DOHH2 (cell line): ENCODE data around the gene DSCAM.

ENCODE experiments used
- H3F3A ChIP-seq: fragments of 200-600 bp; sonication (generic), shearing (Covaris generic); 2 replicates; pipeline ENCODE4 v1.6.0; 2016; ENCODE audit warnings: antibody characterized with exemption, mild to moderate bottlenecking; ENCODE audit not compliant: control insufficient read depth, insufficient read depth
- H3K27ac ChIP-seq: fragments of 200-600 bp; sonication (generic); 2 replicates; pipeline ENCODE4 v1.5.1; 2014; ENCODE audit warnings: low read depth, mild to moderate bottlenecking, low read length, moderate library complexity
- H3K27me3 ChIP-seq: fragments of 200-600 bp; sonication (generic); 2 replicates; pipeline ENCODE4 v1.6.1; 2014; ENCODE audit warnings: mild to moderate bottlenecking, low read length, mixed read lengths; ENCODE audit not compliant: control insufficient read depth
- H3K36me3 ChIP-seq: fragments of 200-600 bp; sonication (generic); 2 replicates; pipeline ENCODE4 v1.6.1; 2014; ENCODE audit warnings: mild to moderate bottlenecking, low read length, moderate library complexity, mixed read lengths; ENCODE audit not compliant: control insufficient read depth
- H3K4me1 ChIP-seq: fragments of 200-600 bp; sonication (generic); 2 replicates; pipeline ENCODE4 v1.6.1; 2014; ENCODE audit warnings: mild to moderate bottlenecking, low read length, mixed read lengths; ENCODE audit not compliant: control insufficient read depth
- H3K4me2 ChIP-seq: fragments of 200-600 bp; sonication (generic); 2 replicates; pipeline ENCODE4 v1.6.0; 2014; ENCODE audit warnings: mild to moderate bottlenecking, low read length, moderate library complexity
- H3K4me3 ChIP-seq: fragments of 200-600 bp; sonication (generic); 2 replicates; pipeline ENCODE4 v1.5.1; 2014; ENCODE audit warnings: mild to moderate bottlenecking, low read length, mixed read lengths
- H3K79me2 ChIP-seq: fragments of 200-600 bp; sonication (generic); 2 replicates; pipeline ENCODE4 v1.6.1; 2014; ENCODE audit warnings: mild to moderate bottlenecking, low read length, mixed read lengths; ENCODE audit not compliant: control insufficient read depth
- H3K9me2 ChIP-seq: fragments of 200-600 bp; sonication (generic); replicated peaks from 2 replicates; pipeline ENCODE4 v1.6.1; 2014; ENCODE audit warnings: mild to moderate bottlenecking, low read length, mixed read lengths; ENCODE audit not compliant: control insufficient read depth
- H3K9me3 ChIP-seq: fragments of 200-600 bp; sonication (generic); 2 replicates; pipeline ENCODE4 v1.6.1; 2014; ENCODE audit warnings: antibody characterized with exemption, low read length, mixed read lengths; ENCODE audit not compliant: control insufficient read depth, insufficient read depth
- H4K20me1 ChIP-seq: fragments of 200-600 bp; sonication (generic); 2 replicates; pipeline ENCODE4 v1.6.0; 2014; ENCODE audit warnings: low read depth, mild to moderate bottlenecking, antibody characterized with exemption, low read length, moderate library complexity; ENCODE audit not compliant: control insufficient read depth, insufficient read depth
- EZH2phosphoT487 ChIP-seq: fragments of 200-600 bp; sonication (generic); IDR thresholded peaks from 2 replicates; pipeline ENCODE4 v1.6.1; 2017; ENCODE audit warnings: borderline replicate concordance, mild to moderate bottlenecking, antibody characterized with exemption, low read length, moderate library complexity, mixed read lengths
- TF ChIP-seq, protein P1 (sequence below): fragments of 200-600 bp; sonication (generic); IDR thresholded peaks from one replicate; pipeline ENCODE4 v1.5.1; 2014; ENCODE audit warnings: antibody characterized with exemption, mild to moderate bottlenecking, low read depth, low read length; ENCODE audit not compliant: poor library complexity, severe bottlenecking

DSCAM gene

DNA sequence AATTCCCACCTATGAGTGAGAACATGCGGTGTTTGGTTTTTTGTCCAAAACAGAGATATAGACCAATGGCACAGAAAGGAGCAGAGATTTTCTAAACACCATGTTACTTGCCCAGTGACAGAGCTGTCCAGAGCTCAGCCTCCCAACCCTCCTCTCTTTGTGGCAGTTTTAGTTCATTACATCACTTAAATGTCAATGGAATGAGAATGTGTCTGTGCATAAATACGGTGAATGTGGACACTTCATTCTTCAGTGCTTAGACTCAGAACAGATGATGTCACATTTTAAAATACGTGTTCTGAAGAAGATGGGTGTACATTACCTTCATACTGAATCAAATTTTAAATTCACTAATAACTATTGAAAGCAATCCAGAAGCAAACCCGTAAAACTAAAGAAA, 374.9 kb downstream of the DSCAM start:
- no peaks in the 10 kb centered on the region for H3K4me1 ChIP-seq
- H3K4me3 ChIP-seq, result no peak overlapping the region
- H3K27ac ChIP-seq, result no peak overlapping the region
- no peaks in the 10 kb centered on the region for H3K9me2 ChIP-seq
- H4K20me1 ChIP-seq, result no peaks in the 10 kb centered on the region
- H3K79me2 ChIP-seq, result no peaks in the 10 kb centered on the region
- no peak overlapping the region for H3K4me2 ChIP-seq
- no peak for TF ChIP-seq EZH2phosphoT487
- TF ChIP-seq, protein P1, sequence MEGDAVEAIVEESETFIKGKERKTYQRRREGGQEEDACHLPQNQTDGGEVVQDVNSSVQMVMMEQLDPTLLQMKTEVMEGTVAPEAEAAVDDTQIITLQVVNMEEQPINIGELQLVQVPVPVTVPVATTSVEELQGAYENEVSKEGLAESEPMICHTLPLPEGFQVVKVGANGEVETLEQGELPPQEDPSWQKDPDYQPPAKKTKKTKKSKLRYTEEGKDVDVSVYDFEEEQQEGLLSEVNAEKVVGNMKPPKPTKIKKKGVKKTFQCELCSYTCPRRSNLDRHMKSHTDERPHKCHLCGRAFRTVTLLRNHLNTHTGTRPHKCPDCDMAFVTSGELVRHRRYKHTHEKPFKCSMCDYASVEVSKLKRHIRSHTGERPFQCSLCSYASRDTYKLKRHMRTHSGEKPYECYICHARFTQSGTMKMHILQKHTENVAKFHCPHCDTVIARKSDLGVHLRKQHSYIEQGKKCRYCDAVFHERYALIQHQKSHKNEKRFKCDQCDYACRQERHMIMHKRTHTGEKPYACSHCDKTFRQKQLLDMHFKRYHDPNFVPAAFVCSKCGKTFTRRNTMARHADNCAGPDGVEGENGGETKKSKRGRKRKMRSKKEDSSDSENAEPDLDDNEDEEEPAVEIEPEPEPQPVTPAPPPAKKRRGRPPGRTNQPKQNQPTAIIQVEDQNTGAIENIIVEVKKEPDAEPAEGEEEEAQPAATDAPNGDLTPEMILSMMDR, result no peak
- no peaks in the 10 kb centered on the region for H3F3A ChIP-seq
- no peaks in the 10 kb centered on the region for H3K36me3 ChIP-seq
- no peaks in the 10 kb centered on the region for H3K27me3 ChIP-seq
- H3K9me3 ChIP-seq, result peaks cover 8% of the 10 kb centered on the region; the same call in 1 of the 2 replicates

DNA sequence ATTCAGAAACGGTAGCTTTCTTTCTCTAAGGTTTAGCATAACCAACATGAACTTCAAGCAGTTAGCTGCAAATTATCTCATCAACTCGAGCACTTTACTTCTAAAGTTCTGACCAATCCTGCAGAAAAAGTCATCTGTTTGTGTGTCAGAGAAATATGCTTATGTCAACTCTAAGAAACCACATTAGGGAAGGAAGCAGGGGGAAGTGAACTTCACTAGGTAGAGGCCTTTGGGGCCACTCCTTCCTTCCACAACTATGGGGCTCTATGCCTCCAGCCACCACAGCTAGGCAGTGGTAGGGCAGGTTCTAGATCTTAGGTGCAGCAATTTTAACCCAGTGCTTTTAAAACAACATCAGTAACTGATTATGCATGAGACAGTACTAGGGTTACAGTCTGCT, 375.9 kb downstream of the DSCAM start:
- no peaks in the 10 kb centered on the region for H3F3A ChIP-seq
- H3K4me2 ChIP-seq, result no peak overlapping the region
- H3K79me2 ChIP-seq, result no peaks in the 10 kb centered on the region
- no peaks in the 10 kb centered on the region for H4K20me1 ChIP-seq
- H3K4me3 ChIP-seq, result no peak overlapping the region
- no peaks in the 10 kb centered on the region for H3K4me1 ChIP-seq
- H3K27ac ChIP-seq, result no peak overlapping the region
- no peaks in the 10 kb centered on the region for H3K27me3 ChIP-seq
- H3K9me2 ChIP-seq, result no peaks in the 10 kb centered on the region
- H3K36me3 ChIP-seq, result no peaks in the 10 kb centered on the region
- peaks cover 8% of the 10 kb centered on the region; the same call in 1 of the 2 replicates for H3K9me3 ChIP-seq
- TF ChIP-seq, protein P1, result no peak
- no peak for TF ChIP-seq EZH2phosphoT487

DNA sequence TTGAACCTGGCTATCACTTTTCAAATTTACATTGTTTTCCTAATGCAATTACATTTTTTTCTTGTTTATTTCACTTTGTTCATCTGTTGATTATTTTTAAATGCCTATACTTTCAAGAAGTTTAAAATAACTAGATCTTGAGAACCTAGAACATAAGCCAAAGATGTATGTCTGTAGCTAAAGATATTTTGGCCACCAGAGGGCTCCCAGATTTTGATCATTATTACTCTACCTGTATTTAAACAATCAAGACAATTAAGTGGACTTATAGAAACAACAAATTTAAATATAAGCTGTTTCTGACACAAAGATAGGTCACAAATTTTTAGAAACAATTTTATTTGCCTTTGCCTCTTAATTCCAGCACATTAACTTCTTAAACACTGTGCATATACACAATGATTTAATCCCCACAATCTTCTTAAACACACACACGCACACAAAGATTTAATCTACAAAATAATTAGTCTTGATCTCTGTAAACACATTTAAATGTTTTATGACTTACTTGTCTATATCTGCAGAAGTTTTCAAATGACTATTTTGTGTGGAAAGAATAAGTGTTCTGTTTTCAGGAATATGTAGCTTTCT, 380.0 kb downstream of the DSCAM start:
- no peaks in the 10 kb centered on the region for H3K79me2 ChIP-seq
- H3K9me2 ChIP-seq, result no peaks in the 10 kb centered on the region
- no peaks in the 10 kb centered on the region for H3F3A ChIP-seq
- H3K4me1 ChIP-seq, result no peaks in the 10 kb centered on the region
- no peak overlapping the region for H3K4me2 ChIP-seq
- no peaks in the 10 kb centered on the region for H3K9me3 ChIP-seq
- H4K20me1 ChIP-seq, result no peaks in the 10 kb centered on the region
- no peak overlapping the region for H3K27ac ChIP-seq
- TF ChIP-seq, protein P1, result peak; percentile 54
- no peak for TF ChIP-seq EZH2phosphoT487
- H3K27me3 ChIP-seq, result no peaks in the 10 kb centered on the region
- H3K36me3 ChIP-seq, result no peaks in the 10 kb centered on the region
- H3K4me3 ChIP-seq, result no peak overlapping the region

DNA sequence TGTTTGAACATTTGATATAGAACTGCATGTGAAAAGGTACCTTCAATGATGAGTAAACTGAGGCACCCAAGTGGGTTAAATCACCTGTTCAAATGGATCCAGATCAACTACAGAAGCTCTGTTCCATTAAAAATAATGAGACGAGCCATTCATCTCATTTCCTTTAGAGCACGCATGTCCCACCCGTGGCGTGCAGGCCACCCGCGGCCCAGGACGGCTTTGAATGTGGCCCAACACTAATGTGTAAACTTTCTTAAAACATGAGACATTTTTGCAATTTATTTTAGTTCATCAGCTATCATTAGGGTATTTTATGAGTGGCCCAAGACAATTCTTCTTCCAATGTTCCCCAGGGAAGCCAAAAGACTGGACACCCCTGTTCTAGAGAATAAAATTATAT, 381.6 kb downstream of the DSCAM start:
- Histone ChIP-seq H3K79me2 (no peaks in the 10 kb centered on the region), H3K36me3 (no peaks in the 10 kb centered on the region), H4K20me1 (no peaks in the 10 kb centered on the region), H3F3A (no peaks in the 10 kb centered on the region), H3K27me3 (no peaks in the 10 kb centered on the region), H3K4me1 (no peaks in the 10 kb centered on the region), H3K9me2 (no peaks in the 10 kb centered on the region), H3K4me3 (no peak overlapping the region), H3K27ac (no peak overlapping the region), H3K9me3 (no peaks in the 10 kb centered on the region), H3K4me2 (no peak overlapping the region)
- TF ChIP-seq EZH2phosphoT487, result no peak
- TF ChIP-seq, protein P1, result no peak
